Activated effector memory CD4-positive, alpha-beta T cell treated with anti-CD3 and anti-CD28 coated beads, Interleukin-2, amount 50 U/mL, for 16 hours (primary cell): Measurements from ENCODE around the gene CTSS.
"Not testable (repeated sequence)": the region's sequence is repeated elsewhere in the genome, so short reads cannot be mapped to it uniquely, and the experiment has no call there.

Source experiments
- DNase-seq: peaks from one replicate; pipeline ENCODE4 v3.0.0-alpha.2; 2020

CTSS gene

GRCh38 chr1:150765296-150765976 lies at the start of gene CTSS:
TSS of gene CTSS (minus strand) at chr1:150765778. CDS start at chr1:150764763, 1,015 bp downstream.
- DNase-seq, result no peak

DNA sequence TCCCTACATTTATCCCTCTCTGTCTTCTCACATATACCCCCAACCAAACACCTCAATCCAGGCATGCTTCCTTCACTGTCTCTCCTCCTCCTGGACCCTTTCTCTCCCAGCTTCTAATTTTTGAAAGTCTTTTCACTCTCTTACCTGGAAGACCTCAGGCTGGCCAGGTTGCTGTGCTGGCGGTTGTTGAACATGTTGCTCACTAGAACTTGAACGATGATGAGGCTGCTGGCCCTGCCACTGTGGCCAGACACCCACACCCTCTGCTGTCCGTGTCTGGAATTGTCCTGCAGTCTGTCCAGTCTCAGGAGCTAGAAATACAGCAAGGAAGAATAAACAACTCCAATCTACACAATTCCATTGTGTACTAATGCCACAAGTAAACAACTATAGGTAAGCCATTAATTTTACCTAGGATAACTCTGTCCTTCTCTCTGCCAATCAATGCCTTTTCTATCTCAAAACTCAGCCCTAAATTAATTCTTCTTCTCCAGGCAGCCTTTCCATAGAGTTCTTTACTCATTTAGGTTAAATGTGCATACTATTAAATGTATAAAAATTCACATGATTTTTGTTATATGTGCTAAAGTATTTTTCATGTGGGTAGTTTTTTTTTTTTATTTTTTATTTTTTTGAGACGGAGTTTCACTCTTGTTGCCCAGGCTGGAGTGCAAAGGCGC lies 47.6 kb upstream of the CTSS start:
- DNase-seq, result no peak

GRCh38 chr1:150810958-150811659 lies 45.5 kb upstream of the CTSS start:
- no peak for DNase-seq

DNA sequence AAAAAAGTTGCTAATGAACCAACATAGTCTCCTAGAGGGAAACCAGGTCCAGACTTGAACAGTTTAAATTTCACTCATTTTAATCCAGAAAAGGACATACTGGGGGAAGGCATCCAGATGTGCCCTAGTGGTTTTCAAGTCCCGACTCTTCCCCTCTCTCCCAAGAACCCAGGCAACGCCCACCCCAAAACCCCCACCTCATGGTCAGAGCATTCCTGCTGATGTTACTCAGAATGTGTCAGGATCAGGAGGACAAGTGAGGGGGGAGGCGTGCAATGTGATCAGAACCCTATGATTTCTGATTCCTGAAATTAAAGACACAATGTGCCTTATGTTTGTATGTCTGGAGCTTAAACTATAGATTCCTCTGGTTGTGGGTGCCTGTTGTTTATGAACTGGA lies 44.1 kb upstream of the CTSS start:
- no peak for DNase-seq

GRCh38 chr1:150808846-150809245 lies 43.3 kb upstream of the CTSS start:
- no peak for DNase-seq

- DNase-seq, result no peak
Measured at GRCh38 chr1:150808121-150808520, 42.5 kb upstream of the CTSS start, which contains the start of gene CTSK. TSS of gene CTSK (minus strand) at chr1:150808260. CDS start at chr1:150806805, 1,455 bp downstream.

DNA sequence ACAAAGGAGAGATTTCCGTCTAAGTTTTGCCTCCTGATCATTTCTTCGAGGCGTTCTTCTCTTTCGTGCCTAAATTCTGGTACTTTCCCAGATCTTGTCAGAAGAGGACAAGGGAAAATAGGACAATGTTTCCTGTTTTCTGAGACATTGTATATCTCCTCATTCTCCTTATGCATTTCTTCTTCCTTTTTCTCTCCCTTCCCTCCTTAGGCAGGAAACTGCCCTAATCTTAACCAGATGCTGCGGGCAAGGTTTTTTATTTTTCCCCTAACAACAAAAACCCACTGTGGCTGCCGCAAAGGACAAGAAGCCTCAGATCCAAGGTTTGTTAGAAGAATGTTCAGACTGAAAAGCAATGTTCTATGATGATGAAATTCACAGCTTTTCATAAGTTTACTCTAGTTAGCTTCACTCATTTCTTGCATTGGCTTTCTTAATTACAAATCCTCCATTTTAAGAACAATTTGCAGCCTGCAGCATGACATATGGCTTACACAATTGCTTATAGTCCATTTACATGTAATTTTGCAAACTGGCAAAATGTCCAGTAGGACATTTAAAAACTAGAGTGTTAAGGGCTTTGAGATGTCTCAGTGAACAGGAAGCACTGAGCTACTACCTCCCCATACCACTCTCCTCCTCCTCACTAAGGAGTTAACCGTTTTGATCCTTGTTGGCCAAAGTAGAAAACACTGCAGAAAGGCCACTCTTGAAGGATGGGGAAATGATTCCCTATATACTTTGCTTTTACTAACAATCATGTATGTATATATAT lies 41.9 kb upstream of the CTSS start:
- no peak for DNase-seq

- no peak for DNase-seq
Measured at GRCh38 chr1:150805899-150806298, 40.3 kb upstream of the CTSS start.

DNA sequence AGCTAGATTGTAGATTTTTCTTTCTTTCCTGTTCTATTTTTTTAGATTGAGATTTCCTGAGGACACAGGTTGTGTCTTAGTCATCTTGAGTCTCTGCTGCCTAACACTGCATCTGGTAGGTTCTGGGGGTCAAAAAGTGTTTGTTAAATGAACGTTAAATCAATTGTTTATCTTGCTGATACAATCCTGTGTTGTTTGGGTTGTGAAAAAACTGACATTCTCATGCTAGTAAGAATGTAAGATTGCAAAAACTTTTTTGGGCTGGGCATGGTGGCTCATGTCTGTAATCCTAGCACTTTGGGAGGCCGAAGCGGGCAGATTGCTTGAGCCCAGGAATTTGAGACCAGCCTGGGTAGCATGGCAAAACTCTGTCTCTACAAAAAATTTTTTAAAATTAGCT lies 39.1 kb upstream of the CTSS start:
- DNase-seq, result no peak

- DNase-seq, result no peak
Measured at GRCh38 chr1:150799089-150799488, 33.5 kb upstream of the CTSS start.

DNA sequence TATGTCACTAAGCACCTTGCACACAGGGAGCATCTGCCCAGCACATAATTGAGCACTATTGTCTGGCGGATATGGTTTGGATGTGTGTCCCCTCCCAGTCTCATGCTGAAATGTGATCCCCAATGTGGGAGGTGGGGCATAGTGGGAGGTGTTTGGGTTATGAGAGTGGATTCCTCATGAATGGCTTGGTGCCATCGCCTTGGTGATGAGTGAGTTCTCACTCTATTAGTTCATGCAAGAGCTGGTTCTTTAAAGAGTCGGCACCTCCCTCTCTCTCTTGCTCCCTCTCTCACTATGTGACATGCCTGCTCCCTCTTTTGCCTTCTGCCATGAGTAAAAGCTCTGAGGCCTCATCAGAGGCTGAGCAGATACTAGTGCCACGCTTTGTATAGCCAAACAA lies 32.9 kb upstream of the CTSS start:
- DNase-seq, result no peak

DNA sequence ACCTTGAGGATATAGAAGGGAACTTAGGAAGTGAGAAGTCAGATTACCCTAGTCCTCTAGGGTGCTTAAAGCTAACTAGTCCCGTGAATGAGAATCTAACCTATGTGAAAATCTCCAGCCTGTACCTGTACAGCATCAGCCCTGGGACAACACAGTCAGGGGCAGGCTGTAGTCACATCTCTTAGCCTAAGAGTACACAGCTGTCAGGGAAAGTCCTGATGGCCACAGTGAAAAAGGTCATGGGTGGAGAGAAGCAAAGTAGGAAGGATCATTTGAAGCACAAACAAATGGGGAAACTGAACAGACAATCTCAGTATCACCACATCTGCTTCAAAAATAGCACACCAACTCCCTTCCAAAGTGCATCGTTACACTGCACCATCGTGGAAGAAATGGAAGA lies 30.8 kb upstream of the CTSS start:
- DNase-seq, result no peak

DNA sequence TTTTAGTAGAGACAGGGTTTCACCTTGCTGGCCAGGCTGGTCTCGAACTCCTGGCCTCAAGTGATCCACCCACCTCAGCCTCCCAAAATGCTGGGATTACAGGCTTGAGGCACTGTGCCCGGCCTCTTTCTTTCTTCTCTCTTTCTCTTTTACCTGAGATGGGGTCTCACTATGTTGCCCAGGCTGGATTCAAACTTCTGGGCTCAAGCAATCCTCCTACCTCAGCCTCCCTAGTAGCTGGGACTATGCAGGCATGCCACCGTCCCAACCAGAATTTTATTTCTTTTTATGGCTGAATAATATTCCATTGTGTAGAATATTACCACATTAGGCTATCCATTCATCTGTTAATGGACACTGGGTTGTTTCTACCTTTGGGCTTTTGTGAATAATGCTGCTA lies 28.2 kb upstream of the CTSS start:
- not testable (repeated sequence) for DNase-seq

GRCh38 chr1:150793221-150793620 lies 27.6 kb upstream of the CTSS start:
- no peak for DNase-seq

DNA sequence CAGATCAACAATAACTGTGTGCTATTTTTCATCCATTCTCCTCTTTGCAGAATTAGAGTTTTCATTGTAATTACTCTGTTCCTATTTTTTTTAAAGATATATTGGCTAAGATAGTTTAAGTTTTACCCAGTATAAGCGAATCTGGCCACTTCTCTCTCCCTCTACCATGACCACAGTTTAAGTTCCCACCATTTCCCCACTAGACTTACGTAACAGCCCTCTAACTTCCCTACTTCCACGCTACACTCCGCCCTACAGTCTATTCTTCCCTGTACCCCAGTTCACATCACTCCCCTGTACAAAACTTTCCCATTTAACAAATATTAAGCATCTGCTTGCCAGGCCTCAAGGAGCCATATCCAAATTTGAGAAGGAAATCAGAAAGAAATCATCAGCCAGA lies 26.0 kb upstream of the CTSS start:
- DNase-seq, result no peak

DNA sequence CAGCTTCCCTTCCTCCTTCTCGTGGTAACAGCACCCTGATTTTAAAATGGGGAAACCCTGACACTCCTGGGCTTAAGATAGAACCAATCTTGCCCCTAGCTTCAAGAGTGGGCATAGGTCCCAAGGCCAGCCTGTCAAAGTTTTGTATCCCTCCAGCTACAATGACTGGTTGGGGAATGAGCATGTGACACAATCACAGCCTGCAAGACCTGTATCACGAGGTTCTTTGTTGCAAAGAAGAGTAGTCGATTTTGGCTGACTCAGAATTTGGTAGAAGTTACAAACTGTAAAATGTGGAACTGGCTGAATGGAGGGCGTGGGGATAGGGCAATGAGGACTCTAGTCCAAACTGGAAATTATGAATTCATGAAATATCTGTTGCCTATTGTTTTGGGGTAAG lies 23.8 kb upstream of the CTSS start:
- no peak for DNase-seq

GRCh38 chr1:150788946-150789345 lies 23.4 kb upstream of the CTSS start:
- DNase-seq, result no peak

- no peak for DNase-seq
Measured at GRCh38 chr1:150787455-150787854, 21.9 kb upstream of the CTSS start.

DNA sequence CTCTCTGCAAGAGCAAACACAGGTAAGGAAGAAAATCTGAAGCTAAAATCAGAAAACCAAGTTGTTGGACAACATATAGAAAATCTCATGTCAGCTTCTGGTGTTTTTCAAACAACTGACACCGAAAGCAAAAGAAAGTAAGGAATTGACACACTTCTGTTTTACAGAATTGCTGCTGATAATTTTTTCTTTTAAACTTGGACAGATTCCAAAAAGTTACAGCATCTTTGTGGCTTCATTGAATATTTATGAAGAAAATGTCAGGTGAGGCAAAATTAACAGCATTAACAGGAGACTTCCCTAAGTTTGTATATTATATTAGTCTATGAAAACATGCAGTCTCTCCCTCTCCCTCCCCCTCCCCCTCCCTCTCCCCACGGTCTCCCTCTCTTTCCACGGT lies 14.9 kb upstream of the CTSS start:
- DNase-seq, result no peak

DNA sequence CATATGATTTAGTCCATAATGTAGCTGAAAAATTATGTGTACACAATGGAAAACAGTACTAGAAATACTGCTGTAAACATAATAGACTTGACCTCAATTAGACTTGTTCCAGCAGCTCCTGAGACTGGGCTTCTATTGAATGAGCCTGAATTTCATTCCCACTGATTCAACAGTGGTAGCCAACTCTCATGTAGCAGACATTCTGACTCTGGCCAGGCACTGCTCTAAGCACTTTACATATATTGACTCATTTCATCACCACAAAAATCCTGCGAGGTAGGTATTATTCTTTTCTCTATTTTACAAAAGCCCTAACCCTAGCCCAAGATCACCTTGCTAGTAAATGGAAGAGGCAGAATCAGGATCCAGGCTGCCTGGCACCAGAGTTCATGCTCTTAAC lies 12.8 kb upstream of the CTSS start:
- DNase-seq, result no peak

DNA sequence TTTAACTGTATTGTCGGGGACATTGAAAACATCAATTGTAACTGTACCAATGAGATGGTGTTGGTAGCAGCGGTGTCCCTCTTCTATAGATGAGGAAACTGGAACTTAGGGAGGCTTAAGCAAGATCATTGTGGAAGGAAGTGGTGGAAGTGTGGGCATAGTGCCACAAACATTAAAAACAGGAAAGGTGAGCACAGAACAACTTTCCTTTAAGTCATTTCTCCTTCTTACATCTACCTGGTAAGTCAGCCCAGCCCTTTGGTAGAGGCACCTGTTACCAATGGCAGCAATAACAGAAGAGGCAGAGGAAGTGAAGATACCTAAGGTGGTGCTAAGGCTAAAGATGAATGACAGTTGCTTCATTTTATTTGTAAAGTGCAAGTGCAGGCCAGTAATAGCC lies 12.0 kb upstream of the CTSS start:
- DNase-seq, result no peak

GRCh38 chr1:150775931-150776505 lies 10.4 kb upstream of the CTSS start:
- DNase-seq, result not testable (repeated sequence)

DNA sequence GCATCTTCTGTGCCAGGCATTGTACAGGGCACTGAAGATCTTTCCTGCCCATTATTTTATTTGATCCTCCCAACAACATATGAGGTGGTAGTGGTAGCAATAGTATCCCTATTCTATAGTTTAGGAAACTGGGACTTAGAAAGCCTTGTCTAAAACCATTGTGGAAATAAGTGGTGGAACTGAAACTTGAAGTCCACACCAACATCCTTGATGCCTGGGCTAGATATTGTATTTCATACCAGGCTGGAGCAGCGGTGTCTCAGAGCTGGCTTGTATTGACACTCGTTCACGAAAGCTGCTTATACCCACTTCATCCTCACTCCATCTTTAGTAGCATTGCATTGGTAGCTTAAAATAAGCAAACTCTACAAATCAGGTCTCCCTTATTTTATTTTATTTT lies 9.7 kb upstream of the CTSS start:
- no peak for DNase-seq
